Measurements from ENCODE around the gene EI24. TPM values are rescaled to one million over a fixed set of nuclear protein-coding genes. Genes with fewer than 3 reads are reported as not detected.

Gene EI24
- polyA plus RNA-seq, 1 of the 3 experiments (the other 2 are of a cell fraction): 85.5 TPM

GRCh38 chr11:125569915-125570621 is 791 bp downstream of the EI24 start:
- Histone ChIP-seq H3K4me1 (ENCODE audit: control insufficient read depth in 1 of 2, insufficient read depth in 2 of 2, low read depth in 1 of 2, low read length in 1 of 2) (peaks cover 10 to 11% of the 10 kb centered on the region in 2 experiments; a peak in 3 of 4 replicates), H3K4me3 (ENCODE audit: low read depth in 2 of 2, low read length in 1 of 2) (peak overlapping the region; percentile 79 to 89), H3K9me2 (no peaks in the 10 kb centered on the region), H3K36me3 (replicated peaks in 1 of 2; ENCODE audit: control insufficient read depth in 1 of 2, insufficient read depth in 2 of 2, low read length in 1 of 2) (peaks cover 19 to 35% of the 10 kb centered on the region in 2 experiments), H3K9ac (peak overlapping the region; percentile 87), H4K20me1 (ENCODE audit: insufficient read depth) (no peaks in the 10 kb centered on the region), H3F3A (replicated peaks; ENCODE audit: insufficient read depth) (no peaks in the 10 kb centered on the region), H3K9me3 (no peaks in the 10 kb centered on the region), H3K79me2 (ENCODE audit: insufficient read depth) (peaks cover 39% of the 10 kb centered on the region), H3K27me3 (ENCODE audit: insufficient read depth) (no peaks in the 10 kb centered on the region), H3K27ac (ENCODE audit: low read depth in 2 of 2, low read length in 1 of 2) (peak overlapping the region; percentile 58 to 77; a peak in 3 of 4 replicates), H2AFZ (ENCODE audit: low read depth) (peak overlapping the region; percentile 74), H3K4me2 (peak overlapping the region; percentile 85)
- ChIA-PET POLR2A (interaction anchor here (0.6 to 1.5 kb wide), 2 partner anchors 22 to 89 kb away, joined by 3 to 10 read pairs; partner anchors contain the start of gene STT3A), CTCF (interaction anchor here (0.7 to 1.9 kb wide), 11 partner anchors 9 to 309 kb away, joined by 3 to 6 read pairs (median 3); partner anchors contain the start of gene CHEK1)
- WGBS (ENCODE audit: low lambda C conversion rate): 2% methylated on average over 9 of the region's 9 CpGs
- TF ChIP-seq SIN3A (IDR thresholded peaks at IDR 0.05; ENCODE audit: borderline replicate concordance, low read depth, low read length) (0 out of 2 replicates have a peak, but pooled peaks have one; percentile 23), TEAD4 (IDR thresholded peaks at IDR 0.05; ENCODE audit: borderline replicate concordance, insufficient read depth) (no peak)
- peak; percentile 10 for DNase-seq

DNA sequence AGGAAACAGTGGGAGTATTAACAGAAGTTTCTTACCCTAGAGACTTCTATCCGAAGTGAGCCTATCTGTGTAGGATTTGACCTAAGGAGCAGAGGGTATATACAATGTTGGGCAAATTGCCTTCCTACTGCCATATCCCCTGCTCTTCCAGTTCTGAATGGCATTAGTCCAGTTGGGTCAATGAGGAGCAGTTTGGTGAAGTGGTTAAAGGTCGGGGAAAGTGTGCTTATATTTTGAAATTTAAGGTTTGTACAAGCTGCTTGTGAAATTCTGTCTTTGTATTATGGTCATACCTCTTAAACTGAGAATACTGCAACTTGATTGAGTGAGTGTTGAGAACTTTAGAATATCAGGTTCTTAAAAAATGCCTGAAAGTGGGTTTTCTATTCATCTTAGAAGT is 1.7 kb downstream of the EI24 start:
- POLR2A ChIA-PET: no interaction called here

More for the DNA sequence above, 1.7 kb downstream of the EI24 start:
- Histone ChIP-seq H3K27me3 (ENCODE audit: insufficient read depth) (no peaks in the 10 kb centered on the region), H3K79me2 (ENCODE audit: insufficient read depth) (peaks cover 39% of the 10 kb centered on the region), H3K27ac (ENCODE audit: low read depth in 2 of 2, low read length in 1 of 2) (no peak overlapping the region), H3K9me3 (no peaks in the 10 kb centered on the region), H2AFZ (ENCODE audit: low read depth) (no peak overlapping the region), H4K20me1 (ENCODE audit: insufficient read depth) (no peaks in the 10 kb centered on the region), H3K9ac (no peak overlapping the region), H3K36me3 (replicated peaks in 1 of 2; ENCODE audit: control insufficient read depth in 1 of 2, insufficient read depth in 2 of 2, low read length in 1 of 2) (peaks cover 28 to 44% of the 10 kb centered on the region in 2 experiments), H3K4me1 (ENCODE audit: control insufficient read depth in 1 of 2, insufficient read depth in 2 of 2, low read depth in 1 of 2, low read length in 1 of 2) (peaks cover 10 to 11% of the 10 kb centered on the region in 2 experiments; a peak in 3 of 4 replicates), H3F3A (replicated peaks; ENCODE audit: insufficient read depth) (no peaks in the 10 kb centered on the region), H3K4me2 (peak overlapping the region; percentile 85), H3K4me3 (ENCODE audit: low read depth in 2 of 2, low read length in 1 of 2) (peak overlapping the region in 1 of 2 experiments; percentile 22; a peak in 1 of 4 replicates), H3K9me2 (no peaks in the 10 kb centered on the region)
- TF ChIP-seq GATA2 (CRISPR knock-in tag; IDR thresholded peaks at IDR 0.05): no peak
- no peak for TF ChIP-seq GABPA (IDR thresholded peaks at IDR 0.05; ENCODE audit: low read depth)
- TF ChIP-seq YY1 (IDR thresholded peaks at IDR 0.05; ENCODE audit: low read depth): no peak
- TF ChIP-seq, protein P1, sequence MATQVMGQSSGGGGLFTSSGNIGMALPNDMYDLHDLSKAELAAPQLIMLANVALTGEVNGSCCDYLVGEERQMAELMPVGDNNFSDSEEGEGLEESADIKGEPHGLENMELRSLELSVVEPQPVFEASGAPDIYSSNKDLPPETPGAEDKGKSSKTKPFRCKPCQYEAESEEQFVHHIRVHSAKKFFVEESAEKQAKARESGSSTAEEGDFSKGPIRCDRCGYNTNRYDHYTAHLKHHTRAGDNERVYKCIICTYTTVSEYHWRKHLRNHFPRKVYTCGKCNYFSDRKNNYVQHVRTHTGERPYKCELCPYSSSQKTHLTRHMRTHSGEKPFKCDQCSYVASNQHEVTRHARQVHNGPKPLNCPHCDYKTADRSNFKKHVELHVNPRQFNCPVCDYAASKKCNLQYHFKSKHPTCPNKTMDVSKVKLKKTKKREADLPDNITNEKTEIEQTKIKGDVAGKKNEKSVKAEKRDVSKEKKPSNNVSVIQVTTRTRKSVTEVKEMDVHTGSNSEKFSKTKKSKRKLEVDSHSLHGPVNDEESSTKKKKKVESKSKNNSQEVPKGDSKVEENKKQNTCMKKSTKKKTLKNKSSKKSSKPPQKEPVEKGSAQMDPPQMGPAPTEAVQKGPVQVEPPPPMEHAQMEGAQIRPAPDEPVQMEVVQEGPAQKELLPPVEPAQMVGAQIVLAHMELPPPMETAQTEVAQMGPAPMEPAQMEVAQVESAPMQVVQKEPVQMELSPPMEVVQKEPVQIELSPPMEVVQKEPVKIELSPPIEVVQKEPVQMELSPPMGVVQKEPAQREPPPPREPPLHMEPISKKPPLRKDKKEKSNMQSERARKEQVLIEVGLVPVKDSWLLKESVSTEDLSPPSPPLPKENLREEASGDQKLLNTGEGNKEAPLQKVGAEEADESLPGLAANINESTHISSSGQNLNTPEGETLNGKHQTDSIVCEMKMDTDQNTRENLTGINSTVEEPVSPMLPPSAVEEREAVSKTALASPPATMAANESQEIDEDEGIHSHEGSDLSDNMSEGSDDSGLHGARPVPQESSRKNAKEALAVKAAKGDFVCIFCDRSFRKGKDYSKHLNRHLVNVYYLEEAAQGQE (IDR thresholded peaks at IDR 0.05; ENCODE audit: low read depth, low read length): no peak
- TF ChIP-seq JUND (IDR thresholded peaks at IDR 0.05): no peak
- no peak for TF ChIP-seq POLR2AphosphoS5 (IDR thresholded peaks at IDR 0.05; ENCODE audit: low read depth, low read length)
- TF ChIP-seq MXI1 (IDR thresholded peaks at IDR 0.05; ENCODE audit: low read depth, low read length): no peak
- TF ChIP-seq EZH2phosphoT487 (IDR thresholded peaks at IDR 0.05; ENCODE audit: borderline replicate concordance, low read depth): no peak
- no peak for TF ChIP-seq SIN3A (IDR thresholded peaks at IDR 0.05; ENCODE audit: borderline replicate concordance, low read depth, low read length)
- DNase-seq: no peak
- CTCF ChIA-PET: no interaction called here
- WGBS (ENCODE audit: low lambda C conversion rate): 78% methylated on average over 2 of the region's 2 CpGs

Measured in SK-N-SH (cell line).